Adipose tissue (tissue), 3 donors: ENCODE measurements around the gene SPSB4. TPM values are rescaled to one million over a fixed set of nuclear protein-coding genes. Genes with fewer than 3 reads are reported as not detected.

Experiments
- H3K27ac ChIP-seq: one replicate; pipeline ENCODE4 v1.5.1; 2013; ENCODE audit warnings: low read depth, low read length
- WGBS, 3 donors: extraction: QIAGEN DNeasy Blood & Tissue Kit; methylation state at CpG; one replicate each; pipeline ENCODE4 v1.1.7; 2013; 5-methylcytosine and 5-hydroxymethylcytosine counted together
- polyA plus RNA-seq, 3 donors: library from polyadenylated mRNA; stranded (reverse); fragments of 200-250 nt; gene quantifications; one replicate each; pipeline ENCODE4 v1.2.3, GENCODE V29; 2013
- donor health status: healthy with polysubstance abuse.
- donor health status: Bipolar disorder and iron deficiency.
- donor health status: healthy.

SPSB4 gene
- polyA plus RNA-seq, 3 donors = 0.34 to 12.4 (median 2.8) TPM

- H3K27ac ChIP-seq = no peak overlapping the region
These were observed 475 bp downstream of the SPSB4 start for GRCh38 chr3:141051443-141052200.

GRCh38 chr3:141052201-141053069 is 1.3 kb downstream of the SPSB4 start:
- 0 to 2% (median 1%) methylated on average over 48 of the region's 48 CpGs for WGBS, 3 donors
- H3K27ac ChIP-seq = no peak overlapping the region

More at GRCh38 chr3:141051443-141052200, 475 bp downstream of the SPSB4 start:
- 0 to 1% (median 1%) methylated on average over 53 to 77 of the region's 77 CpGs for WGBS, 3 donors

DNA sequence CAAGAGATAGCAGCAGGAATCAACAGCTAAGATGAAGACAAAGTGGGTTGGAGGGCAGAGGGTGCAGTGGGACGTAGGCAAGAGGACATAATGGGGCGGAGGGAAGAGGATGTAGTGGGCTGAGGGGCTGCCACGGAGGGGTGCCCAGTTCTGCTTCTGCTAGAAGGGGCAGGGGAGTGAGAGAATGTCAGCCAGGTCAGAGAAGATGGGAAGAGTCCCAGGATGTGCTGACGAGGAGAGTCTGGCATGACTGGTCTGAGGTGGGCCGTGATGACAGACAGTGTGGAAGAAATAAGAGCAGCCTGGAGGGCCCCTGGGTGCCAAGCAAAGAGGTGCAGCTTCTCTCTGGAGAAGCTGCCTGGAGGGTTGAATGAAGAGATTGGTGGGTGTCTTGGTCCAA is 4.0 kb downstream of the SPSB4 start:
- 83 to 86% (median 84%) methylated on average over 5 of the region's 5 CpGs for WGBS, 3 donors
- H3K27ac ChIP-seq = no peak overlapping the region

- no peak overlapping the region for H3K27ac ChIP-seq
- WGBS, 3 donors = 73 to 91% (median 89%) methylated on average over 11 of the region's 11 CpGs
These were observed 4.6 kb downstream of the SPSB4 start for GRCh38 chr3:141055536-141056445.

DNA sequence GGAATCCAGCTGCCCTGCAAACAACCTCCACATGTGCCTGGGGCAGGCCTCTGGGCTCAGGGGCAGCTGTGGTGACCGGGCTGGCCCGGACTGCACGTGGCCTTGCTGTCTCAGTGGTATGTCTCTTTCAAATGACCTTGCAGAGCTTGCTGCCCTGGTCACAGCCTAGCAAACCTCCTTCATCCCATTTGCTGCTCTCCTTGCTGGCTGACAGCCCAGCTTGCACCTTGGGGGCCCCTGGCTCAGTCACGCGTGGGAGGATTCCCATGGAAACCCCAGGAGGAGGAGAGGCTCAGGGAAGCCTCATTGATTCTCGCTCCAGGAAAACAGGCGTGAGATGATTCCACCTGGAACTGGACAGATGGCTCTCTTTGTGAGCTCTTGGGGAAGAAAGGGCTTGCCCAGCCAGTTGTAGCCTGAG is 5.6 kb downstream of the SPSB4 start:
- WGBS, 3 donors = 38 to 87% (median 82%) methylated on average over 7 of the region's 7 CpGs
- no peak overlapping the region for H3K27ac ChIP-seq

DNA sequence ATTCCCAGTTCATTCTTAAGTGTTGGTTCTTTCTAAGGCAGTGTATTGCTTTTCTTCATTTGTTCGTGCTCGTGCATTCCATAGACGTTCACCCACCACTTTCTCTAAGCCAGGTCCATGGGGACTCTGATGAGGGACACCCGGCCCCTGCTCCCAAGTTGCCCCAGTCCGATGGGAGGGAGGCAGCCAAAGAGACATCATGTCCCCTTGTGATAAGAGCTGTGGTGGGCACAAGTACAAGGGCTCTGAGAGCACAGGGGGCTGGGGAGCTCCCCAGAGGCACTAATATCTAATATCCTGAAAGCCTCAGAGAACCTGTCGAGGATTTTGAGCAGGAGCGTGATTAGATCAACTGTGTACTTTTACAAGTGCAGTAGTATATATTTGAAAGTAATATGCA is 6.3 kb downstream of the SPSB4 start:
- 65 to 89% (median 86%) methylated on average over 7 of the region's 7 CpGs for WGBS, 3 donors
- H3K27ac ChIP-seq = no peak overlapping the region

DNA sequence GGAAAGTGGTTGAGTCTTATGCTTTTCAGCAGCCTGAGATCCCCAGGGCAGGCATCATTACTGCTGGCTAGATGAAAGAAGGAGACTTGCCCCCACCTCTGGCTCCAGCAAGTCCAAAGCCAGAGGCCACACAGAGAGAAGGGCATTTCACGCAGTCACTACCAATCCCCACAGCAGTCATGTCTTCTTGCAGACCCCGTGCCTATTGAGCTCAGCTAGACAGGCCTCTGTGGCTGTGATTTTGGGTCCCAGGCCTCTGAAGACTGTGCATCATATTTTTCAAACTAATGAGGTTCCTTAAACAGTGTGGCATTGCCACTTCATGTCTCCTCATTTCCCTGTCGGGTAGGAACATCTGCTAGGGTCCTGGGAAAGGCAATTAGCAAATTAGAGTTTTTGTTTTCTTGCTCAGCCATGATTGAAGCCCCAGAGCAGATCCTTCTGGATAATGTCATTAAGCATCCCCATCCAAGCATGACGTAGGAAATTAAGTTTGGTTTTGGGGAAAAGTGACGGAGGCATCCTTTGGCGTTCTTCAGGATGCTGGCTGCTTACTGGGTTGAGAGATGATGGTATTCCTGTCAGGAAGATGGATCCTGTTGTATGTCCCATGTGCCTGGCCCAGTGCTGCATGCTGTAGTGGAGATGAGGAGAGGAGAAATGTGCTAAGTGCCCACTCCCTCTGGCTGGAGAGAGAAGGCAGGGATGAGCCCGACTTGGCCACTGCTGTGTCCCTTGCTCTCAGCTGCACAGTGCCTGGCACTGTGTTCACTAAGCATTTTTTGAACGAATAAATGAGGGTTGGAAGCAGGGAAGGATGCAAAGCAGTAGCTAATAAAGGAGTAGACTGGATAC is 7.0 kb downstream of the SPSB4 start:
- no peak overlapping the region for H3K27ac ChIP-seq
- WGBS, 3 donors = 89 to 92% (median 92%) methylated on average over 8 of the region's 8 CpGs

- 91 to 98% (median 92%) methylated on average over 2 of the region's 2 CpGs for WGBS, 3 donors
- H3K27ac ChIP-seq = no peak overlapping the region
These were observed 7.8 kb downstream of the SPSB4 start for GRCh38 chr3:141058996-141059395.

- WGBS, 3 donors = 42 to 98% (median 91%) methylated on average over 2 of the region's 2 CpGs
- no peak overlapping the region for H3K27ac ChIP-seq
These were observed 8.7 kb downstream of the SPSB4 start for GRCh38 chr3:141059816-141060215.

DNA sequence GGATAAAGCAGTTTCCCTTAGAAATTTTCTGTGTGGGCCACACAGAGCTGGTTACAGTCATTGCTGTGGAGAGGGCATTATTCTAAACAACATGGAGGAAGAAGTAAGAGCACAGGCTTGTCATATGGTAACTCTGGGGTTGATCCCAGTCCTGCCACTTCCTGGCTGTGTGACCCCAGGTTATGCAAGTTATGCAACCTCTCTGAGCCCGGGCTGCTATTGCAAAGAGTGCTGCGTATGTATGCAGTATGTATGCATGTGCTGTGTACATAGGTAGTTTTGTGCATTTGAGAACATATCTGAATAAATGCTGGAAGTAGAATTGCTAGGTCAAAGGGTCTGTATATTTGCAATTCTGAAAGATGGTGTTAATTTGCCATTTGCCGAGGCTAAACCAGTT is 9.2 kb downstream of the SPSB4 start:
- WGBS, 3 donors = 81 to 84% (median 83%) methylated on average over 3 of the region's 3 CpGs
- H3K27ac ChIP-seq = no peak overlapping the region

DNA sequence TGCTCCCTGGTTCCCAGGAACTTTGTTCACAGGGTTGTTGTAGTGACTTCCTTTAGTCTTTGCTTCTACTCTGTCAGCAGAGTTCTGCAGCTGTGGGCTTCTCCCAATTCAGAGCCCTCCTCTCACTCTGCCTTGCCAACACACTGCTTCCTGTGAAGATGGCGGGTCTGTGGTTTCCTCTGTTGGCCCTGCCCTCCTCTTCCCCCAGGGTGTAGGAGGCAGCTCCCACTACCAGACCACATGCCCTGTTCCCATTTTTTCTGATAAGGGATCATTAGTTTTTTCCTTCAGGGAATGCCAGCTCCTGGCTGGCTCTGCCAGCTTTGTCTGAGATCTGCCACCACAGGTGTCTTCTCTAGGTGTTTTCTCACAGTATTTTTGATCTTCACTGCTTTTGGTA is 12.7 kb downstream of the SPSB4 start:
- WGBS, 3 donors = 43 to 73% (median 65%) methylated on average over 1 of the region's 1 CpG
- no peak overlapping the region for H3K27ac ChIP-seq

GRCh38 chr3:141064255-141064926 is 13.2 kb downstream of the SPSB4 start:
- 36 to 79% (median 67%) methylated on average over 6 of the region's 6 CpGs for WGBS, 3 donors
- H3K27ac ChIP-seq = no peak overlapping the region

- no peak overlapping the region for H3K27ac ChIP-seq
- WGBS, 3 donors = 36 to 85% (median 73%) methylated on average over 4 of the region's 4 CpGs
These were observed 14.1 kb downstream of the SPSB4 start for GRCh38 chr3:141065258-141065657.

DNA sequence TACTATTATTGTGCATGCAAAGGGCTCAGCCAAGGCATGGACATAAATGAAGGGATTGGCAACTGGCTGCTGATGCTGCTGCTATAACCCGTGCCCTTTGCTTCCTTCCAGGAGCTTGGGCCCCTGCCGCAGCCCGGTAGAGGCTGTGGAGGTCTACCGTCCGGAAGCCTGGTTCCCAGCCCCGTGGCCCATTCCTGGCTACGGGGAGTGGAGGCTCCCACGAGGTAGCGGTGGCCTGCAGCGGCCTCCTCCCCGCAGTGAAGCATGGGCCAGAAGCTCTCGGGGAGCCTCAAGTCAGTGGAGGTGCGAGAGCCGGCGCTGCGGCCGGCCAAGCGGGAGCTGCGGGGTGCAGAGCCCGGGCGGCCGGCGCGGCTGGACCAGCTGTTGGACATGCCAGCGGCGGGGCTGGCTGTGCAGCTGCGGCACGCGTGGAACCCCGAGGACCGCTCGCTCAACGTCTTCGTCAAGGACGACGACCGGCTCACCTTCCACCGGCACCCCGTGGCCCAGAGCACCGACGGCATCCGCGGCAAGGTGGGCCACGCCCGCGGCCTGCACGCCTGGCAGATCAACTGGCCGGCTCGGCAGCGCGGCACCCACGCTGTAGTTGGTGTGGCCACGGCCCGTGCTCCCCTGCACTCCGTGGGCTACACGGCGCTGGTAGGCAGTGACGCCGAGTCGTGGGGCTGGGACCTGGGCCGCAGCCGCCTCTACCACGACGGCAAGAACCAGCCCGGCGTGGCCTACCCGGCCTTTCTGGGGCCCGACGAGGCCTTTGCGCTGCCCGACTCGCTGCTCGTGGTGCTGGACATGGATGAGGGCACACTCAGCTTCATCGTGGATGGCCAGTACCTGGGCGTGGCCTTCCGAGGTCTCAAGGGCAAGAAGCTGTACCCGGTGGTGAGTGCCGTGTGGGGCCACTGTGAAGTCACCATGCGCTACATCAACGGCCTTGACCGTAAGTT is 15.0 kb downstream of the SPSB4 start:
- 92 to 97% (median 96%) methylated on average over 80 to 81 of the region's 81 CpGs for WGBS, 3 donors
- H3K27ac ChIP-seq = no peak overlapping the region

GRCh38 chr3:141067206-141067974 is 16.2 kb downstream of the SPSB4 start:
- no peak overlapping the region for H3K27ac ChIP-seq
- 51 to 77% (median 68%) methylated on average over 8 of the region's 8 CpGs for WGBS, 3 donors
